ENCODE data around the gene DDX49. TPM values are rescaled to one million over a fixed set of nuclear protein-coding genes. Genes with fewer than 3 reads are reported as not detected.
A peak's percentile ranks its signal among the peaks of the same experiment; 100 is the strongest.

Gene DDX49
- 68.6 and 70.9 TPM in 2 replicates for total RNA-seq (2014; rRNA removed; shearing (Covaris generic))

GRCh38 chr19:18919086-18919899 is at the start of gene DDX49, which contains the start of gene COPE:
TSS of gene DDX49 (plus strand) at chr19:18919715. CDS start at chr19:18919742, 27 bp downstream.
TSS of gene COPE (minus strand) at chr19:18919387. CDS start at chr19:18919348, 39 bp downstream.
- DNase-seq (ENCODE audit: low spot score), result peak; percentile 100

GRCh38 chr19:18869781-18870530 is 49.6 kb upstream of the DDX49 start:
- DNase-seq (ENCODE audit: low spot score), result no peak

- DNase-seq (ENCODE audit: low spot score), result no peak
Measured at GRCh38 chr19:18870531-18871172, 48.9 kb upstream of the DDX49 start.

- no peak for DNase-seq (ENCODE audit: low spot score)
Measured at GRCh38 chr19:18871543-18871942, 48.0 kb upstream of the DDX49 start.

- no peak for DNase-seq (ENCODE audit: low spot score)
Measured at GRCh38 chr19:18875726-18876125, 43.8 kb upstream of the DDX49 start.

GRCh38 chr19:18876865-18877264 is 42.6 kb upstream of the DDX49 start:
- DNase-seq (ENCODE audit: low spot score), result no peak

GRCh38 chr19:18878058-18878797 is 41.3 kb upstream of the DDX49 start:
- DNase-seq (ENCODE audit: low spot score), result no peak

- no peak for DNase-seq (ENCODE audit: low spot score)
Measured at GRCh38 chr19:18878858-18879578, 40.5 kb upstream of the DDX49 start.

GRCh38 chr19:18879579-18880373 is 39.7 kb upstream of the DDX49 start:
- no peak for DNase-seq (ENCODE audit: low spot score)

GRCh38 chr19:18881491-18881890 is 38.0 kb upstream of the DDX49 start:
- DNase-seq (ENCODE audit: low spot score), result no peak

- DNase-seq (ENCODE audit: low spot score), result no peak
Measured at GRCh38 chr19:18883526-18884304, 35.8 kb upstream of the DDX49 start.

GRCh38 chr19:18886972-18887371 is 32.5 kb upstream of the DDX49 start:
- DNase-seq (ENCODE audit: low spot score), result no peak

GRCh38 chr19:18889949-18890745 is 29.4 kb upstream of the DDX49 start:
- DNase-seq (ENCODE audit: low spot score), result no peak

- no peak for DNase-seq (ENCODE audit: low spot score)
Measured at GRCh38 chr19:18893587-18894253, 25.8 kb upstream of the DDX49 start.

GRCh38 chr19:18894254-18895037 is 25.1 kb upstream of the DDX49 start:
- DNase-seq (ENCODE audit: low spot score), result no peak

GRCh38 chr19:18895038-18895823 is 24.3 kb upstream of the DDX49 start:
- peak; percentile 49 for DNase-seq (ENCODE audit: low spot score)

Data from H4 (cell line).